HFFc6 (cell line): ENCODE results near the gene ZFAND6. TPM values are rescaled to one million over a fixed set of nuclear protein-coding genes. Genes with fewer than 3 reads are reported as not detected.
"Not testable (repeated sequence)": the region's sequence is repeated elsewhere in the genome, so short reads cannot be mapped to it uniquely, and the experiment has no call there.

Experiments used
- DNase-seq: peaks from one replicate; pipeline ENCODE4 v3.0.0-alpha.2; 2018
- H3K27ac Mint-ChIP-seq: 2 replicates; pipeline ENCODE4 v1.8.0; 2020; ENCODE audit warnings: mild to moderate bottlenecking, mixed read lengths
- H3K27me3 Mint-ChIP-seq: 2 replicates; pipeline ENCODE4 v1.8.0; 2021; ENCODE audit warnings: mild to moderate bottlenecking, moderate library complexity, mixed read lengths; ENCODE audit not compliant: insufficient read depth
- H3K36me3 Mint-ChIP-seq: 2 replicates; pipeline ENCODE4 v1.8.0; 2021; ENCODE audit warnings: low read depth, mixed read lengths
- H3K4me1 Mint-ChIP-seq: 2 replicates; pipeline ENCODE4 v1.8.0; 2020; ENCODE audit warnings: low read depth, mixed read lengths
- H3K4me3 Mint-ChIP-seq: 2 replicates; pipeline ENCODE4 v1.8.0; 2020; ENCODE audit warnings: mild to moderate bottlenecking, moderate library complexity, mixed read lengths
- H3K9me3 Mint-ChIP-seq: 2 replicates; pipeline ENCODE4 v1.8.0; 2020; ENCODE audit warnings: mild to moderate bottlenecking, mixed read lengths
- total RNA-seq, 6 experiments: library from RNA; stranded (reverse); fragmentation: NEBNext Ultra II Directional; extraction: Animal tissue kit (Norgen Biotek cat#: 25700); gene quantifications; 2 replicates in 1 of 6; 3 replicates in 5 of 6; pipeline ENCODE4 v1.2.3, GENCODE V29; 2021
- TF ChIP-seq, protein P1 (sequence below): fragments of 200-600 bp; sonication (generic); IDR thresholded peaks from 2 replicates; pipeline ENCODE4 v1.5.0; 2021; ENCODE audit warnings: antibody characterized with exemption, mild to moderate bottlenecking

ZFAND6 gene
- total RNA-seq, 6 experiments from 2014 or later: 49.0 to 62.6 (median 57.6) TPM

DNA sequence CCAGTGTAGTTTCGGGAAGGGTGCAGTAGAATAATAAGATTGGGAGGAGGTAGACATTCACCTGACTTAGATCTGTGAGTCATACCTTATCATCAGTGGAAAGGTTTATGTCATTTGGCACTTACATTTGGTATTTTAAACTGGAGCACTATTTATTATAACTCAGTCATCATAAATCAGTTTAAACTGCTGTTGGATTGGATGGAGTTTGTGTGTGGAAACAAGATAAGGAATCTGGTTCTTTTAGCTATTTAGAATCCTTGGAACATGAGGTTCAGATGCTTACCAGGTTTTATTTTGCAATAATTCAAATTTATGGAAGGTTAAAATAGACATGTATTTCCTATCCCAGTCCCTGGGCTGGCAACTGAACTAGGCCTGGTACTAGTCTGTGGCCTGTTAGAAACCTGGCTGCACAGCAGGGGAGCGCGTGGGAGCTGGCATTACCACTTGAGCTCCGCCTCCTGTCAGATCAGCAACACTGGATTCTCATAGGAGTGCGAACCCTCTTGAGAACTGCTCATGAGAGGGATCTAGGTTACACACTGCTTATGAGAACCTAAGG is 34.5 kb downstream of the ZFAND6 start:
- TF ChIP-seq, protein P1, sequence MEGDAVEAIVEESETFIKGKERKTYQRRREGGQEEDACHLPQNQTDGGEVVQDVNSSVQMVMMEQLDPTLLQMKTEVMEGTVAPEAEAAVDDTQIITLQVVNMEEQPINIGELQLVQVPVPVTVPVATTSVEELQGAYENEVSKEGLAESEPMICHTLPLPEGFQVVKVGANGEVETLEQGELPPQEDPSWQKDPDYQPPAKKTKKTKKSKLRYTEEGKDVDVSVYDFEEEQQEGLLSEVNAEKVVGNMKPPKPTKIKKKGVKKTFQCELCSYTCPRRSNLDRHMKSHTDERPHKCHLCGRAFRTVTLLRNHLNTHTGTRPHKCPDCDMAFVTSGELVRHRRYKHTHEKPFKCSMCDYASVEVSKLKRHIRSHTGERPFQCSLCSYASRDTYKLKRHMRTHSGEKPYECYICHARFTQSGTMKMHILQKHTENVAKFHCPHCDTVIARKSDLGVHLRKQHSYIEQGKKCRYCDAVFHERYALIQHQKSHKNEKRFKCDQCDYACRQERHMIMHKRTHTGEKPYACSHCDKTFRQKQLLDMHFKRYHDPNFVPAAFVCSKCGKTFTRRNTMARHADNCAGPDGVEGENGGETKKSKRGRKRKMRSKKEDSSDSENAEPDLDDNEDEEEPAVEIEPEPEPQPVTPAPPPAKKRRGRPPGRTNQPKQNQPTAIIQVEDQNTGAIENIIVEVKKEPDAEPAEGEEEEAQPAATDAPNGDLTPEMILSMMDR: no peak
- Mint-ChIP-seq H3K9me3 (no peaks in the 10 kb centered on the region), H3K27me3 (no peaks in the 10 kb centered on the region), H3K4me1 (peaks cover 26% of the 10 kb centered on the region), H3K4me3 (no peak overlapping the region), H3K36me3 (peaks cover 2% of the 10 kb centered on the region), H3K27ac (no peak overlapping the region)
- DNase-seq: no peak

DNA sequence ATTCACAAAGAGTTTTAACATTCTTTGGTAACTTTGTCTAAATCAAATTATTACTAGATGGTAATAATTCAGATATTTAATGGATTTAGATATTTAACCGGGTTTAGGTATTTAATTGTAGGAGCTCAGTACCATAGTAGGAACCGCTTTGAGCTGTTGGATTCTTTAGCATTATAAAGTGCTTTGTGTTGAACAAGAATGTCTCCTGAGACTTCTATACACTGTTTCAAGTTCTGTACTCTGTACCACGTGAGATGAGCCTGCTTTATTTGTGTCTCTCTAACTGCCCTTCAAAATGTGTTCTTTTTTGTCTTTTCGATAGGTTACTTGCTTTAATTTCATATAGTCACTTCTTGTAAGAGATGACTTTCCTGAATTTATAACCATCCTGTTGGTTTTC is 36.0 kb downstream of the ZFAND6 start:
- no peak overlapping the region for H3K4me3 Mint-ChIP-seq
- no peaks in the 10 kb centered on the region for H3K36me3 Mint-ChIP-seq
- no peaks in the 10 kb centered on the region for H3K9me3 Mint-ChIP-seq
- no peak for DNase-seq
- no peaks in the 10 kb centered on the region for H3K27me3 Mint-ChIP-seq
- no peak overlapping the region for H3K27ac Mint-ChIP-seq
- TF ChIP-seq, protein P1: no peak
- H3K4me1 Mint-ChIP-seq: peaks cover 25% of the 10 kb centered on the region

DNA sequence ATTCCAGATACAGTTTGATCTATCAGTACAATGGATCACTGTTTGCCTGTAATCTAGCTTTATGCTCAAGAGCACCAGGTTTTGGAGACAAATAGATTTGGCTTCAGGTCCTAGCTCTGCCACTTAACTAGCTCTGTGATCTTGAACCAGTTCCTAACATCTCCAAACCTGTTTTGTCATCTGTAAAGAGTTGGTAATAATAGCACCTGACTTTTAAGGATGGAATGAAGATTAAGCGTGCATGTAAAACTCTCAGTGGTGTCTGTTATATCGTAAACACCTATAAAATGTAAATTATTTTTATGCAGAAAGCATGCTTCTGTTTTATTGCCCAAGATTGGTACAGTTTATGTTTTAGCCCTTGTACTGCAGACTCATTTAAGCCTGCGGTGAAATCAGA is 36.5 kb downstream of the ZFAND6 start:
- DNase-seq: no peak
- Mint-ChIP-seq H3K4me3 (no peak overlapping the region), H3K27me3 (no peaks in the 10 kb centered on the region), H3K27ac (no peak overlapping the region), H3K4me1 (peaks cover 20% of the 10 kb centered on the region), H3K9me3 (no peaks in the 10 kb centered on the region), H3K36me3 (no peaks in the 10 kb centered on the region)
- TF ChIP-seq, protein P1: no peak

DNA sequence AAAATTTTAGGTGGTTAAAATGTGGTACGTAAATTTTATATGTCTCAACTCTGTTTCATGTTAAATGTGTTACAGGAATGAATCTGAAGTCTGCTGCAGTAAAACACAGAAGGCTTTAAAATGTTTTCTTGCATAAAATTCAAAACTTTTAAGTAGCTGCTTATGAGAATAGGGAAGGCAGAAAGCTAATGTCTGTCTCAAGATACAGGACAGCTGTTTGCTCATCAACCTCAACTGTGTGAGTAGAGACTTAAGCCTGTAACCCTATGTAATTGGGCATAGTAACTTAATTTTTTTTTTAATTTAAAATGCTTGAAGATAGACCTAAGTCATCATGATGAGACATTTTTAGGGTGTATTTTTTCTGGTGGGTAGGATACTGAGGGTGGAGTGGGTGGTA is 38.9 kb downstream of the ZFAND6 start:
- peaks cover 19% of the 10 kb centered on the region for H3K4me1 Mint-ChIP-seq
- H3K27me3 Mint-ChIP-seq: no peaks in the 10 kb centered on the region
- H3K4me3 Mint-ChIP-seq: no peak overlapping the region
- DNase-seq: no peak
- no peak overlapping the region for H3K27ac Mint-ChIP-seq
- H3K36me3 Mint-ChIP-seq: 0 out of 2 replicates have a peak, but pooled peaks cover 4% of the 10 kb centered on the region
- TF ChIP-seq, protein P1: no peak
- no peaks in the 10 kb centered on the region for H3K9me3 Mint-ChIP-seq

DNA sequence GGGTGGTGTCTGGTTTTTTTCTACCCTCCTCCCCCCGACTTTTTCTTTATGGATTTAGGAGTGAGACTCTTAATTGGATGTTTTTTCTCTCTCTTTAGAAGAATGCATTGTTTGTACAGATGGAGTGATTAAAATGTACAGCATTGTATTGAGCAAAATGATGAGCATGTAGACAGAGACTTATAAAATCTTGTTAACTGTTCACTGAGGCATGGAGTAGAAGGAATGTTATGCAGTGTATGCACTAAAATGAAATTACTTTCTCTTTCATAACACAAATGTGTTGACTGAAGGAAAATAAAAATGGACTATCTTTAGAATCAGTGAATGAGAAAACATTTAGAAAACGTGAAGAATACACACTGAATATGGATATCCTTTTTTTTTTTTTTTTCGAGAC is 39.8 kb downstream of the ZFAND6 start:
- peak overlapping the region; percentile 13; the same call in 1 of the 2 replicates for H3K4me3 Mint-ChIP-seq
- H3K27me3 Mint-ChIP-seq: no peaks in the 10 kb centered on the region
- TF ChIP-seq, protein P1: no peak

DNA sequence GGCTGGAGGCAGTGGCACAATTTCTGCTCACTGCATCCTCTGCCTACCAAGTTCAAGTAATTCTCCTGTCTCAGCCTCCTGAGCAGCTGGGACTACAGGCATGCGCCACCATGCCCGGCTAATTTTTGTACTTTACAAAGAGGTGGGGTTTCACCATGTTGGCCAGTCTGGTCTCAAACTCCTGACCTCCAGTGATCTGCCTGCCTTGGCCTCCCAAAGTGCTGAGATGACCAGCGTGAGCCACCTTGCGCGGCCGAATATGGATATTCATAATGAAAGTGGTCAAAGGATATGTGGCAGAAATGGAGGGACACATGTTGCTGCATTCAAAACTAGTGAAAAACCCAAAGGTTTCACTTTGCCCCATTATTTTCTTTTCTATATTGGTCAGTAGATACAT is 40.2 kb downstream of the ZFAND6 start:
- H3K27me3 Mint-ChIP-seq, H3K9me3 Mint-ChIP-seq, DNase-seq, H3K36me3 Mint-ChIP-seq, H3K27ac Mint-ChIP-seq, H3K4me3 Mint-ChIP-seq: not testable (repeated sequence)
- H3K4me1 Mint-ChIP-seq: peaks cover 15% of the 10 kb centered on the region

More for the DNA sequence above, 39.8 kb downstream of the ZFAND6 start:
- Mint-ChIP-seq H3K27ac (peak overlapping the region; percentile 3; the same call in 1 of the 2 replicates), H3K9me3 (no peaks in the 10 kb centered on the region), H3K4me1 (peaks cover 11% of the 10 kb centered on the region), H3K36me3 (0 out of 2 replicates have a peak, but pooled peaks cover 4% of the 10 kb centered on the region)
- DNase-seq: no peak
